Thymus (tissue), 11 donors: ENCODE measurements around the gene HDAC4. TPM values are rescaled to one million over a fixed set of nuclear protein-coding genes. Genes with fewer than 3 reads are reported as not detected.

Experiments used
- DNase-seq, 9 donors: peaks; one replicate each; pipeline ENCODE4 v3.0.0-alpha.2; 2013; ENCODE audit warnings: low spot score in 9 of 9, low read depth in 6 of 9, missing footprints in 1 of 9
- H3K27ac ChIP-seq, 2 donors: one replicate each; pipeline ENCODE4 v1.5.1; 2013; ENCODE audit warnings: control low read depth in 1 of 2, low read depth in 1 of 2, low read length in 1 of 2, mild to moderate bottlenecking in 1 of 2, moderate library complexity in 1 of 2
- H3K27me3 ChIP-seq, 2 donors: one replicate each; pipeline ENCODE4 v1.5.1; 2013; ENCODE audit warnings: low read length in 1 of 2; ENCODE audit not compliant: control insufficient read depth in 2 of 2, insufficient read depth in 1 of 2
- H3K36me3 ChIP-seq, 2 donors: one replicate each; pipeline ENCODE4 v1.5.1; 2013; ENCODE audit warnings: low read length in 1 of 2, mild to moderate bottlenecking in 1 of 2, moderate library complexity in 1 of 2; ENCODE audit not compliant: control insufficient read depth in 2 of 2, insufficient read depth in 2 of 2
- H3K4me1 ChIP-seq, 2 donors: one replicate each; pipeline ENCODE4 v1.5.1; 2013; ENCODE audit warnings: low read length in 2 of 2; ENCODE audit not compliant: control insufficient read depth in 2 of 2, insufficient read depth in 2 of 2
- H3K4me3 ChIP-seq, 2 donors: one replicate each; pipeline ENCODE4 v1.5.1; 2013; ENCODE audit warnings: low read length in 2 of 2, control low read depth in 1 of 2, mild to moderate bottlenecking in 1 of 2
- H3K9me3 ChIP-seq, 2 donors: one replicate each; pipeline ENCODE4 v1.5.1; 2013; ENCODE audit warnings: low read length in 1 of 2, mild to moderate bottlenecking in 1 of 2; ENCODE audit not compliant: control insufficient read depth in 2 of 2, insufficient read depth in 1 of 2
- WGBS: extraction: QIAGEN DNeasy Blood & Tissue Kit; methylation state at CpG from one replicate; pipeline ENCODE4 v1.1.7; 2013; 5-methylcytosine and 5-hydroxymethylcytosine counted together
- polyA plus RNA-seq: library from polyadenylated mRNA; stranded (reverse); fragments of 200-250 nt; gene quantifications from one replicate; pipeline ENCODE4 v1.2.3, GENCODE V29; 2013
- total RNA-seq: library from RNA; stranded (reverse); fragments of 120-200 nt; gene quantifications from one replicate; pipeline ENCODE4 v1.2.4, GENCODE V29; 2013
- donor health status: healthy.

The HDAC4 gene
- total and polyA plus RNA-seq, 2 donors: 7.8 to 17.9 TPM

- 97% methylated on average over 14 of the region's 14 CpGs for WGBS
- H3K27me3 ChIP-seq: no peaks in the 10 kb centered on the region
- H3K9me3 ChIP-seq: peaks cover 0 to 3% of the 10 kb centered on the region in 2 donors
- DNase-seq: no peak
- peaks cover 6 to 14% of the 10 kb centered on the region in 2 donors for H3K36me3 ChIP-seq
- H3K4me1 ChIP-seq: peaks cover 40 to 96% of the 10 kb centered on the region in 2 donors
- H3K4me3 ChIP-seq: no peak overlapping the region
- no peak overlapping the region for H3K27ac ChIP-seq
Observed at GRCh38 chr2:239294571-239295054, 106.2 kb downstream of the HDAC4 start.

- Histone ChIP-seq H3K27ac (no peak overlapping the region), H3K36me3 (peaks cover 6 to 14% of the 10 kb centered on the region in 2 donors), H3K4me3 (no peak overlapping the region), H3K27me3 (no peaks in the 10 kb centered on the region), H3K4me1 (peaks cover 45 to 94% of the 10 kb centered on the region in 2 donors), H3K9me3 (peaks cover 0 to 3% of the 10 kb centered on the region in 2 donors)
- 95% methylated on average over 15 of the region's 15 CpGs for whole genome bisulfite sequencing
- DNase-seq: no peak
Observed at GRCh38 chr2:239293775-239294430, 106.9 kb downstream of the HDAC4 start.

DNA sequence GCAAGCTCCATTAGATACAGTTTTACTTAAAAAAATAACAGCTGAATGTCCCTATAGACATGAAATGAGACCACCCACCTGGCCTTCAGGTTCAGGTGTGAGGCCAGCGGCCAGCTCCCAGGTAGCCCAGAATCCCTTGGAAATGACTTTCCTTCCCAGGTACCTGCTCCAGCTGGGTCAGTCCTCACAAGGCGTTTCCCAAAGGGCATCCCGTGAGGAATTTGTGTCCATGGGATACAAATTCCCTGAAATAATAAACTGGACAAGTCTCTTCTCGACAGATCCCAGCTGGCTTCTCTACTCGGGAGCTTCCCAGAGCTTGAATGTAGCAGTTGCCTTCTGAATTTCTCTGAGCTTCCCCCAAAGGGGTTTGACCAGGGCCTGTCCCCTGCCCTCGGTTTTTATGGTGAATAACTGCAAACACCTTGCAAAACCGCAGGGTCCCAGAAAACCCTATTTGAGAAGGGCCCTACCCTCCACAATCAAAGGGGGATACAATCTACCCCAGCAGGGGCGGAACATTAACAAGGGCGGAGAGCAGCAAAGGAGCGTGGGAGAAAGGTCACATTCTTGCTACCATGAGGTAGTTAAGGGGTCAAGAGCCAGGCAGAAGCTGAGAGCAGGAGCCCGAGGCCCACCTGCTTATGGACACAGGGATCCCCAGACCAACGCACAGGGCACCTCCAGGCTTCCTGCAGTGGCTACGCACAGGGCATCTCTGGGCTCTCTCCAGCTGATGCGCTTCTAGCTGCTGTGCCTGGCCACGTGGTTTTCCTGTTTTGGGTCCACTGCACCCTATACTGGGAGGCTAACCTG, 107.7 kb downstream of the HDAC4 start:
- peaks cover 0 to 3% of the 10 kb centered on the region in 2 donors for H3K9me3 ChIP-seq
- no peaks in the 10 kb centered on the region for H3K27me3 ChIP-seq
- H3K27ac ChIP-seq: no peak overlapping the region
- no peak overlapping the region for H3K4me3 ChIP-seq
- peaks cover 47 to 92% of the 10 kb centered on the region in 2 donors for H3K4me1 ChIP-seq
- 95% methylated on average over 15 of the region's 15 CpGs for WGBS
- H3K36me3 ChIP-seq: peaks cover 6 to 14% of the 10 kb centered on the region in 2 donors
- no peak for DNase-seq

DNA sequence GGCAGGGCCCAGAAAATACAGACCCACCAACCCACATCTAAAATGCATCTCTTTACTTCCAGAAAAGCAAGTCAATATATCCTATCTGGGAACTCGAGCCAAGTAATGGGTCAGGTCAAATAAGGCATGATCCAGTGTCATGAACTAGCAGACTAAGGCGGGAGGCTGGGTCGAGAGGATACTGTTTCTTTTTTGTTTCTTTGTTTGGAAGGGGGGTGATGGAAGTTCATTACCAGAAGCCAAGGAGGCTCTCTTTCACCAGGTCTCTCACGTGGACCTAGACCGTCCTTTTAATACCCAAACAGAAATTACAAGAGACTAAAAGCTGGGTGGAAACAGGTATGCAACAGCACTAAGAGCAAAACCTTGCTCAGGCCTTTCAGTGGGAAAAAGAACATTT, 108.3 kb downstream of the HDAC4 start:
- H3K27ac ChIP-seq: no peak overlapping the region
- peaks cover 42 to 89% of the 10 kb centered on the region in 2 donors for H3K4me1 ChIP-seq
- DNase-seq: no peak
- WGBS: 88% methylated on average over 5 of the region's 5 CpGs
- peaks cover 6 to 14% of the 10 kb centered on the region in 2 donors for H3K36me3 ChIP-seq
- no peaks in the 10 kb centered on the region for H3K27me3 ChIP-seq
- no peak overlapping the region for H3K4me3 ChIP-seq
- H3K9me3 ChIP-seq: peaks cover 0 to 3% of the 10 kb centered on the region in 2 donors

DNA sequence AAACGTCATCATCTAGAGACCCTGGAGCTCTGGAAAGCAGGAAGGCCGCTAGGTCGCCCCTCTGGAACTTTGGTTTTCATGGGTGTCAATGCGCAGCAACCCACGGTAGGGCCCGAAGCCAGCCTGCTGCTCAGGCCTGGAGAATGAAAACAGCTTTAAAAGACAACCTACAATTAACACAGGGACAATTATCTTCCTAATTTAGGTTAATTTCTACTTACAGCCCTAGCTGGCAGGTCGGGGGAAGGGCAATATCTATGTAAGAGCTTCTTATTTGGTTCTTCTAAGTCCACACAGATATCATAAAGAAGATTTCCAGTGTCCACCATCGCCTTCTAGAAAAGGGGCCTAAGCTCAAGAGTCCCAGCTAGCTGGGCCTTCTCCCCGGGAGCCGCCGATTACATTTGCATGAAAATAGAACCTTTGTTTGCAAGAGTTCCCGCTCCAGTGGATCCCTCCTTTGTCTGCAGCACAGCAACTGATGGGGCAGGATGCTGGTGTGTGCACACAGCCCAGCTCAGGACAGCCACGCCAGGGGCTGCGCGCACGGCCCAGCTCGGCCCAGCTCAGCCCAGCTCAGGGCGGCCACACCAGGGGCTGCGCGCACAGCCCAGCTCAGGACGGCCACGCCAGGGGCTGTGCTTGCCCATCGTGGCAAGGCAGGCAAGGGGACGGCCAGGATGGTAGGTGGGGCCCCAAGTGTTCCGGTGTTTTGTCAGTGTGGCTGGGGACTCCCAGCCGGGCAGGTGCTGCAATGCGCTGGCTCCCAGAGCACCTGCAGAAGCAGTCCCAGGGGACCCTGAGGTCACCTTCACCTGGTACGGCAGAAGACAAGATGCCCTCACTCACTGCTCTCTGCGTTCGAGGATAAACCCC, 109.1 kb downstream of the HDAC4 start:
- Histone ChIP-seq H3K4me3 (no peak overlapping the region), H3K9me3 (peaks cover 0 to 3% of the 10 kb centered on the region in 2 donors), H3K27ac (peak overlapping the region in 1 of 2 donors; percentile 40), H3K27me3 (no peaks in the 10 kb centered on the region), H3K36me3 (peaks cover 6 to 19% of the 10 kb centered on the region in 2 donors), H3K4me1 (peaks cover 39 to 89% of the 10 kb centered on the region in 2 donors)
- 95% methylated on average over 30 of the region's 30 CpGs for WGBS
- DNase-seq: no peak

DNA sequence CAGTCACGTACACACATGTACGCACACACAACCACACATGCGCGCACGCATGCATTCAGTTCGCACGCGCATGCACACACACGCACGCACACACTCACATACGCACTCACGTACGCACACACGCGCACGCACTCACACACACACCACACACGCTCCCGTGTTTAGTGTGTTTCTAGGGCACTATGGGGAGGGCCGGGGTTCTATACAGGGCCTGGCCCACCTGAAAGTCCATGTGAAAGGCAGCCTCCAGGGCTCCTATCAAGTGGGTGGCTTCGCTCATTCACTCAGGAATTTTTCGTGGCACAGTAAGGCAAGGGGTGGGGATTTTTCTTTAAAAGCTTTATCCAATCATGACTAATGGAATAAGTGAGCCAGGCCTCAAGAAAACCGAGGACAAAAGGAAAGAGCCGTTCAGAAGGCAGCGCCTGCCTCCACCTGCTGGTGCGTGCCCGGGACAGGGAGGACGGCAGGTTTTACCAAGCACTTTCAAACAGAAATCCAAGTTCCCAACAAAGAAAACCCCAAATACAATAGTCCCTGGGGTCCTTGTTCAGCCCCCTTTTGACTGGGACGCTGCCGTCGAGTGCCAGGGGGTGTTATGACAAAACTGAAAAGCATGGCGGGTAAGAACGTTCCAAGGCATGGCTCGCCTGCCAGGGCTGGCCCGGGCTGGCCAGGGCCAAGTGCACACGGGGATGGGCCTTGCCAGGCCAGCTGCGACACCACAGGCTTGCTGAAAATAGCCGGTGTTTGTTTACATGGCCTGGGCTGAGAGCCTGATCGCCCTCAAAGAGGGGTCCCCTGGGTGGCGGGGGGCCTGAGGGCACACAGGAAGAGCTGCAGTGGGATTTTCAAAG, 110.0 kb downstream of the HDAC4 start:
- peaks cover 6 to 13% of the 10 kb centered on the region in 2 donors for H3K36me3 ChIP-seq
- no peak overlapping the region for H3K4me3 ChIP-seq
- H3K27ac ChIP-seq: peak overlapping the region; percentile 53
- H3K27me3 ChIP-seq: no peaks in the 10 kb centered on the region
- peaks cover 33 to 87% of the 10 kb centered on the region in 2 donors for H3K4me1 ChIP-seq
- DNase-seq: no peak
- 97% methylated on average over 39 of the region's 39 CpGs for WGBS
- no peaks in the 10 kb centered on the region for H3K9me3 ChIP-seq

- WGBS: 8% methylated on average over 6 of the region's 6 CpGs
- Histone ChIP-seq H3K4me3 (peak overlapping the region in 1 of 2 donors; percentile 17), H3K9me3 (no peaks in the 10 kb centered on the region), H3K36me3 (peaks cover 4 to 13% of the 10 kb centered on the region in 2 donors), H3K27me3 (no peaks in the 10 kb centered on the region), H3K4me1 (peaks cover 36 to 88% of the 10 kb centered on the region in 2 donors), H3K27ac (peak overlapping the region; percentile 81 to 85)
- DNase-seq: peak in 1 of 9 donors; percentile 77
Observed at GRCh38 chr2:239289545-239289944, 111.3 kb downstream of the HDAC4 start.

GRCh38 chr2:239288951-239289511, 111.8 kb downstream of the HDAC4 start:
- Histone ChIP-seq H3K27me3 (no peaks in the 10 kb centered on the region), H3K9me3 (no peaks in the 10 kb centered on the region), H3K36me3 (peaks cover 4 to 18% of the 10 kb centered on the region in 2 donors), H3K4me3 (peak overlapping the region in 1 of 2 donors; percentile 20), H3K27ac (peak overlapping the region; percentile 81 to 86), H3K4me1 (peaks cover 38 to 88% of the 10 kb centered on the region in 2 donors)
- peak in 2 of 9 donors; percentile 65 to 81 for DNase-seq
- WGBS: 32% methylated on average over 7 of the region's 7 CpGs
